Measurements from ENCODE around the gene RC3H2.

The RC3H2 gene

DNA sequence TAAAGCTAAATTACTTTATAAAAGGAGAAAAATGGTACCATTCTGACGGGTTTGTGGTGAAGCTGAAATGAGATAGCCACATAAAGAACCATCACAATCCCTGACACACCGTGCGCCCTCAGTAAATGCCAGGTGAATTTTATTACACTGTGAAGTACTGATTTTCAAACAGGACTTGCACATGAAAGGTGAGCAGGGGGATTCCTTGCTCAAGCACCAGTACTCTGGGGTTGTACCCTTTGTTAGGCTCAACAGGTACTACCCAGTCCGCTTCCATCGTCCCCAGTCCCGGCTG lies 35.2 kb upstream of the RC3H2 start:
- H3K36me3 ChIP-seq (ENCODE audit: control insufficient read depth, insufficient read depth, low read length, severe bottlenecking), result peaks cover 27% of the 10 kb centered on the region
- H3K4me3 ChIP-seq (ENCODE audit: low read length), result peak overlapping the region; percentile 79
- H3K9ac ChIP-seq (ENCODE audit: low read length), result peak overlapping the region; percentile 67
- peaks cover 13% of the 10 kb centered on the region for H3K4me1 ChIP-seq (ENCODE audit: control insufficient read depth, insufficient read depth, low read length)
- no peak for DNase-seq (ENCODE audit: low read depth)
- no peaks in the 10 kb centered on the region for H3K9me3 ChIP-seq (ENCODE audit: control insufficient read depth, low read length)
- no peaks in the 10 kb centered on the region for H3K27me3 ChIP-seq (replicated peaks; ENCODE audit: control insufficient read depth, insufficient read depth, low read length)

DNA sequence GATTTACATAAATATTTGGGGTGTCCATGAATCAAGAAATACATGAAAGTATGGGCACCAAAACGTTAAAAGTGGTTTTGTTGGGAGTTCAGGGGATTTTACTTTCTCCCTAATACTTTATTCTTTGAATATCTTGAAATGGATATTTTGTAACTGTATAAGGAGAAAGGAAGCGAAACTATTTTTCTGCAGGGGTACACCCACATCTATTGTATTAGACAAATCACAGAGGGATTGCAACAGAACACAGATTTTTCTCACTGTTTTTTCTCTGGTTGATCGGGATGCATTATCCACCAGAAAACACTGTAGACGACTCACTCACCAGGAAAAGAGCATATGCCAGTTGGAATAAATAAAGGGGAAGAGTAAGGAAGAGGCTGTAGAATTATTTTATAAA lies 34.4 kb upstream of the RC3H2 start:
- Histone ChIP-seq H3K36me3 (ENCODE audit: control insufficient read depth, insufficient read depth, low read length, severe bottlenecking) (peaks cover 27% of the 10 kb centered on the region), H3K27me3 (replicated peaks; ENCODE audit: control insufficient read depth, insufficient read depth, low read length) (no peaks in the 10 kb centered on the region), H3K9me3 (ENCODE audit: control insufficient read depth, low read length) (no peaks in the 10 kb centered on the region), H3K9ac (ENCODE audit: low read length) (no peak overlapping the region), H3K4me3 (ENCODE audit: low read length) (no peak overlapping the region), H3K4me1 (ENCODE audit: control insufficient read depth, insufficient read depth, low read length) (peaks cover 13% of the 10 kb centered on the region)
- DNase-seq (ENCODE audit: low read depth), result no peak

DNA sequence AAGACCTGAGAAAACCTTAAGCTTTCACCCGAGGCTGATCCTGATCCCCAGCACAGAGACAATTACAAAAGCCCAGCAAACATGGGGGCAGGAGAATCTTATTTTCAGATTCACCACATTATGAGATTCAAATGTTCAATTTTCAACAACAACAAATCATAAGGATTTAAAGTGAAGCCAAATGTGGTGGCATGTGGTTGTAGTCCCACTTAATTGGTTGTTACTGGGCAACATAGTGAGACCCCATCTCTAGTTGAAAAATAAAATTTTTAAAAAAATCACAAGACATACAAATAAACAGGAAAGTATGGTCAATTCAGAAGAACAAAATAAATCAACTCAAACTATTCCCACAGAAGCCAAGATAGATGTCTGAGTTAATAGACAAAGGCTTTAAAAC lies 31.7 kb upstream of the RC3H2 start:
- Histone ChIP-seq H3K36me3 (ENCODE audit: control insufficient read depth, insufficient read depth, low read length, severe bottlenecking) (peaks cover 27% of the 10 kb centered on the region), H3K9ac (ENCODE audit: low read length) (no peak overlapping the region), H3K27me3 (replicated peaks; ENCODE audit: control insufficient read depth, insufficient read depth, low read length) (no peaks in the 10 kb centered on the region), H3K9me3 (ENCODE audit: control insufficient read depth, low read length) (no peaks in the 10 kb centered on the region), H3K4me1 (ENCODE audit: control insufficient read depth, insufficient read depth, low read length) (peaks cover 14% of the 10 kb centered on the region), H3K4me3 (ENCODE audit: low read length) (no peak overlapping the region)
- DNase-seq (ENCODE audit: low read depth), result no peak

DNA sequence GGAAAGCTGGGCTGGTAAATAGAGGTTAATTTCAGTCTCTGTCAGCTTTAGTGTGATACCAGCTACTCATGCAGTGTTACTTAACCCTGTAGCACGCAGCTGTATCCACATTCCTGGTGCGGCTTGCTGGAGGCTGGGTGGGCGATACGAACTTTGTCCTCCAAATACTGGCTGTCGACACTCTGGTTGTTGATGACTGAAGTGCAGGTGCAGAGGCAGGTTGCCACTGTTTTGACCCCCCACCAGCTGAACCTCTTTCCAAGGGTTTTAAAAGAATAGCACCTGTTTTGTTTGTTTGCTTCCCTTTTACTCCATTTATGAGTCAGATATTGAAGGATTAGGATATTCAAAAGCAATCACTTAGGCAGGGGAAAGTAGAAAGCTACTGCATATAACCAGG lies 31.3 kb upstream of the RC3H2 start:
- DNase-seq (ENCODE audit: low read depth), result no peak
- Histone ChIP-seq H3K27me3 (replicated peaks; ENCODE audit: control insufficient read depth, insufficient read depth, low read length) (no peaks in the 10 kb centered on the region), H3K36me3 (ENCODE audit: control insufficient read depth, insufficient read depth, low read length, severe bottlenecking) (peaks cover 27% of the 10 kb centered on the region), H3K9ac (ENCODE audit: low read length) (no peak overlapping the region), H3K4me3 (ENCODE audit: low read length) (no peak overlapping the region), H3K4me1 (ENCODE audit: control insufficient read depth, insufficient read depth, low read length) (peaks cover 11% of the 10 kb centered on the region), H3K9me3 (ENCODE audit: control insufficient read depth, low read length) (no peaks in the 10 kb centered on the region)

DNA sequence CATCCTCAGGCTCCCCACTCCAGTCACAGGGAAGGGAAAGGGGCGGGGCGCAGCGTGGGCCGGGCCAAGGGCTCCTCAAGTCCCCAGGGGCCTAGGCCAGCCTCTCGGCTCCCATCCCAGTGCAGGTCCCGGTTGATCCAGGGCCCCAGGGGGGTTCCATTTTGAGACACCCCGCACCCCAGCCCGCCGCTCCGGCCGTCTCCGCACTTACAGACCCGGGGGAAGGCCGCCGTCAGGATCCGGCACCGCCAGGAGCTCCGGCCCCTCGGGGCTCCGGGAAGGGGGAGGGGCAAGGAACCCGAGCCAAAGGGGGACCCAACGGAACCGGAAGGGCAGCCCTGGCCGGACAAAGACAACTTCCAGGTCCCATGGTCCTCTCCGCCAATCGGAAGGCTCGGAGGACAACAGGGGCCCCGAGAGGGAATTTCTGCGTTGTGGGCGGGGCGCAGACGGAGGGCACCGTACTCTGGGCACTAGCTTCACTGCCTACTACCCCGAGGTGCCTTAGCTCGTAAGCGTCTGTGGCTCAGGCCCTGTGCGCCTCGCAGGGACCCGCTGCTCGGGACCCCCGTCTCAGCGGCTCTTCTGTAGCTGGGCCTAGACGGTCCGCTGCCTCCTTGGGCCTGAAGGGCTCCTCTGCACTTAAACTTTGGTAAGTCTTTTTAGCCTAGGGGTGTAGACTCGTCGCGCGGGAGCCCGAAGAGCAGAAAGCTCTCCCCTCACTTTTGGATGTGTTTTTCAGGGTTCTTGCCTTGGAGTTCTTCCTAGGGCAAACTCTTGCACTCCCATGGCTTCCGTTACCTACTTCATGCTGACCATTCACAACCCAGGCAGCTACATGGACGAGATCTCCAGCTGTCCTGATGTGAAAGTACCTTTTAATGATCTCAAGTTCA lies 26.3 kb upstream of the RC3H2 start, which contains the start of gene ZBTB26:
ZBTB26 (minus strand) TSS at position 287 of the 896 bp plus-strand sequence. CDS start 11,578 bp downstream, outside the sequence.
- Histone ChIP-seq H3K9me3 (ENCODE audit: control insufficient read depth, low read length) (no peaks in the 10 kb centered on the region), H3K4me3 (ENCODE audit: low read length) (peak within 1 kb of the TSS; percentile 99), H3K9ac (ENCODE audit: low read length) (peak within 1 kb of the TSS; percentile 94), H3K4me1 (ENCODE audit: control insufficient read depth, insufficient read depth, low read length) (peaks cover 13% of the 10 kb centered on the region), H3K36me3 (ENCODE audit: control insufficient read depth, insufficient read depth, low read length, severe bottlenecking) (peaks cover 4% of the 10 kb centered on the region), H3K27me3 (replicated peaks; ENCODE audit: control insufficient read depth, insufficient read depth, low read length) (no peaks in the 10 kb centered on the region)
- peak; percentile 99 for DNase-seq (ENCODE audit: low read depth)

DNA sequence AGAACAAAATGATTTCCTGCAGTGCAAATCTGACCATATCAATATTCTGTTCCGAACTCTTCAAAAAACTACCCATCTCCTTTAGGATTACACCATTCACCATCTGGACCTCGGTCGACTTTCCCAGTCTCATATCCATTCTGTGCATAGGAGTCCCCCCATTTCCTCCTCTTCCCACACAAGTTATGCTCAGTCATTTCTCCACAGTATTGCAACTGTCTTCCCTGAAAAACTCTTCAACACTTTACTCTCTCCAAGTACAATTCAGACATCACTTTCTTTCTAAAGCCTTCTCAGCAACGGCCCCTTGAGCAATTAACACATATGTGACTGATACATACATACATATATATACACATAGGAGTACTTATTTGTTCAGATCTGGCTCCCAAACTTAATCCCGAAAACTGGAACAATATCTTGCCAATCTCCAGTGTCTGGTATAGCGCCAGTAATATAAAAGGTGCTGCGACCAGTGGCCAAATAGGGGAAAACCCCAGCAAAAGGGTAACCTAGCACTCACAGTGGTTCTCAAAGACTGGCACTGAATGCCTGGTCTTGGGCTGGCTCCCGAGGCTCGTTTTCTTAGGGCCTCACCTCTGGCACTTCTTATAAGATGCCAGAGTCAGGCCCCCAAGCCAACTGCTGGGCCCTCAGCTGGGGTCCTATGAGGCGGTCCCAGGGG lies 25.5 kb upstream of the RC3H2 start:
- DNase-seq (ENCODE audit: low read depth), result no peak
- Histone ChIP-seq H3K9me3 (ENCODE audit: control insufficient read depth, low read length) (no peaks in the 10 kb centered on the region), H3K4me3 (ENCODE audit: low read length) (peak overlapping the region; percentile 99), H3K9ac (ENCODE audit: low read length) (peak overlapping the region; percentile 94), H3K36me3 (ENCODE audit: control insufficient read depth, insufficient read depth, low read length, severe bottlenecking) (no peaks in the 10 kb centered on the region), H3K4me1 (ENCODE audit: control insufficient read depth, insufficient read depth, low read length) (peaks cover 13% of the 10 kb centered on the region), H3K27me3 (replicated peaks; ENCODE audit: control insufficient read depth, insufficient read depth, low read length) (no peaks in the 10 kb centered on the region)

DNA sequence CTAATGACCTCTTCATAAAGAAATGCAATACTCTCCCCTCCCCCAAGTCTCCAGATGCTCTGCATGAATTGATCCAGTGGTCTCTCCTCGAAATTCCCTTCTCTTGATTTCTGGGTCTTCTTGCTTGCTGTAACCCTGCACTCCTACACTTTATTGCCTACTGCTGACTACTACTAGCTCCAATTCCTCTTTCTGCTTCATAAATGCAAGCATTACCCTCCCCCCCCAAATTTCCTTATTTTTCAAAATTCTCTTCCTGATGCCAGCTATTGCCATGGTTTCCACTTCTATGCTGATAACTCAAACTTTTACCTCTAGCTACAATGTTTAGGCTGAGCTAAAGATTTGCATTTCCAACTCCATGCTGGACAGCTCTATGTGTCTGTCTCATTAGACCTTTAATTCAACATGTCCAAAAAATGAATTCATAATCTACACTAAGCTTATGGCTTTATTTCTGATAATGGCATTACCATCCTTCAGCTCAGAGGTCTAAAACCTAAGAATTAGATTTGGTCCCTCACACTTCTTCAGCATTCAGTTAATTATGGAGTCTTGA lies 24.7 kb upstream of the RC3H2 start:
- Histone ChIP-seq H3K4me1 (ENCODE audit: control insufficient read depth, insufficient read depth, low read length) (peaks cover 13% of the 10 kb centered on the region), H3K9me3 (ENCODE audit: control insufficient read depth, low read length) (no peaks in the 10 kb centered on the region), H3K4me3 (ENCODE audit: low read length) (peak overlapping the region; percentile 99), H3K36me3 (ENCODE audit: control insufficient read depth, insufficient read depth, low read length, severe bottlenecking) (no peaks in the 10 kb centered on the region), H3K27me3 (replicated peaks; ENCODE audit: control insufficient read depth, insufficient read depth, low read length) (no peaks in the 10 kb centered on the region), H3K9ac (ENCODE audit: low read length) (no peak overlapping the region)
- no peak for DNase-seq (ENCODE audit: low read depth)

DNA sequence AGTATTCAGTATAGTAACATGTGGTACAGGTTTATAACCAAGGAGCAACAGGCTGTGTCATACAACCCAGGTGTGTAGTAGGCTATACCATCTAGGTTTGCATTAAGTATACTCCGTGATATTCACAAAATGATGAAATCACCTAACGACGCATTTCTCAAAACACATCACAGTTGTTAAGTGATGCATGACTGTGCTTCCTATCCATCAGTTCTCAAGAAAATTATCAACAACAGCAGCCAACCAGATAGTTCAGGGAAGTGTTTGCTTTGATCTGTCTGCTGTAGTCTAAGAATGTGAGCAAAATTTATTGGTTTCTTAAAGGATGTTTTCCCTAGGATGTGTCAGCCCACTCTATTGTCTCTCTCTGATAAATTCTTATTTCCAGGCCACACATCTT lies 18.8 kb upstream of the RC3H2 start:
- peaks cover 8% of the 10 kb centered on the region for H3K36me3 ChIP-seq (ENCODE audit: control insufficient read depth, insufficient read depth, low read length, severe bottlenecking)
- no peak overlapping the region for H3K4me3 ChIP-seq (ENCODE audit: low read length)
- no peaks in the 10 kb centered on the region for H3K4me1 ChIP-seq (ENCODE audit: control insufficient read depth, insufficient read depth, low read length)
- no peaks in the 10 kb centered on the region for H3K9me3 ChIP-seq (ENCODE audit: control insufficient read depth, low read length)
- DNase-seq (ENCODE audit: low read depth), result no peak
- H3K9ac ChIP-seq (ENCODE audit: low read length), result no peak overlapping the region
- H3K27me3 ChIP-seq (replicated peaks; ENCODE audit: control insufficient read depth, insufficient read depth, low read length), result no peaks in the 10 kb centered on the region

DNA sequence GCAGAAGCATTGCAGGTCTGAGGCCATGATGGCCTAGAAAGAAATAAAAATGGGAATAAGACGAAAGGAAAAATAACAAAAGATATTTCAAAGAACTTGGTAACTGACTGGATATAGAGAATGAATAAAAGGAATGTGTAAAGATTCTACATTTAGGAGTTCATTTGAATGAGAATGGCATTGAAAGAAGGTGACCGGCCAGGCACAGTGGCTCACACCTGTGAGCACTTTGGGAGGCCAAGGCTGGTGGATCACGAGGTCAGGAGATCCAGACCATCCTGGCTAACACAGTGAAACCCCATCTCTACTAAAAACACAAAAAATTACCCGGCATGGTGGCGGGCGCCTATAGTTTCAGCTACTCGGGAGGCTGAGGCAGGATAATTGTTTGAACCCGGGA lies 17.6 kb upstream of the RC3H2 start:
- Histone ChIP-seq H3K9me3 (ENCODE audit: control insufficient read depth, low read length) (no peaks in the 10 kb centered on the region), H3K27me3 (replicated peaks; ENCODE audit: control insufficient read depth, insufficient read depth, low read length) (no peaks in the 10 kb centered on the region), H3K4me1 (ENCODE audit: control insufficient read depth, insufficient read depth, low read length) (no peaks in the 10 kb centered on the region), H3K4me3 (ENCODE audit: low read length) (no peak overlapping the region), H3K9ac (ENCODE audit: low read length) (no peak overlapping the region), H3K36me3 (ENCODE audit: control insufficient read depth, insufficient read depth, low read length, severe bottlenecking) (peaks cover 12% of the 10 kb centered on the region)
- DNase-seq (ENCODE audit: low read depth), result no peak

DNA sequence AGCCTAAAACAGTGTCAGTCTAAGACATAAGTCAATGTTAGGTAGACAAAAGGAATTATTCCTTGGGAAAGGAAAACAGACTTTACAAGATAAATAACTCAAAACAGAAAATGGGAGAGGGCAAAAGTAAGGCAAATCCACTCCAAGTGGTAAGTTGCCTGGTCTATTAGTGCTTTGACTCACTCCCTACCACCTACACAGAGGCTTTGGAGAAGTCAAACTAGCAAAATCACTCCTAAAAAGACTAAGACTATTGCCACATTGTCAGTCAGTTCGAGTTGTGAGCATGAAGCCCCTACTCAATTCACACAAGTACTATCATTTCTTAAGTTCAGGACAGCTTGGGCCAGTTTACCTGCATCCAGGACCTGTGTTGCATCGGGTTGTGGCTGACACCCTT lies 13.2 kb upstream of the RC3H2 start:
- no peak overlapping the region for H3K9ac ChIP-seq (ENCODE audit: low read length)
- H3K4me1 ChIP-seq (ENCODE audit: control insufficient read depth, insufficient read depth, low read length), result no peaks in the 10 kb centered on the region
- H3K9me3 ChIP-seq (ENCODE audit: control insufficient read depth, low read length), result no peaks in the 10 kb centered on the region
- DNase-seq (ENCODE audit: low read depth), result no peak
- H3K36me3 ChIP-seq (ENCODE audit: control insufficient read depth, insufficient read depth, low read length, severe bottlenecking), result peaks cover 12% of the 10 kb centered on the region
- H3K4me3 ChIP-seq (ENCODE audit: low read length), result no peak overlapping the region
- H3K27me3 ChIP-seq (replicated peaks; ENCODE audit: control insufficient read depth, insufficient read depth, low read length), result no peaks in the 10 kb centered on the region

DNA sequence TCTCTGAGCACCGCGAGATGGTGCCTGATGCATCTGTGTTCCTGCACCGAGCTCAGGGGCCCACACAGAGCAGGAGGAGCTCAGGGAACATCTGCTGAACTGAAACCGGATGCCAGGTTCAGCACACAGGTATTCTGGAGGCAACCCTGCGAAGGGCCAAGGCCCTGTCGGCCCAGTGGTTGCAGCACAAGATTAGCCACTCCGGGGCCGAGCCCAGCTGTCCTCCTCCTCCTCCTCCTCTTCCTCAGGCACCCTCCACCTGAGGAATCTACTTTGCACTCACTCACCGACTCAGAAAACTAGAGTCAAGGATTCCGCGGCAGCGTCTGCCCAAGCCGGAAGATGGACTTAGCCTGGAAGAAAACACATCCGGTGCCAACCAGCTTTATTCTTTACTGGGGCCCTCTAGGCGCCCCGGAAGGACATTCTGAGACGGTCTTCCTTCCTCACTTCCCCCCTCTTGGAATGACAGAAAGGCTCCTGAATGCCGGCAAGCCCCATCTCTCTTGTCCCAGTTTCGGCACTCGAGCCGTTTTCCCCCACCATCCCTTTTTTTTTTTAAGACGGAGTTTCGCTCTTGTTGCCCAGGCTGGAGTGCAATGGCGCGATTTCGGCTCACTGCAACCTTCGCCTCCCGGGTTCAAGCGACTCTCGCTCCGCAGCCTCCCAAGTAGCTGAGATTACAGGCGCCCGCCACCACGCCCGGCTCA lies 8.0 kb upstream of the RC3H2 start, which contains the start of gene ZBTB6:
ZBTB6 (minus strand) TSS at position 360 of the 710 bp plus-strand sequence. CDS start 1,251 bp downstream, outside the sequence.
- DNase-seq (ENCODE audit: low read depth), result peak; percentile 89
- H3K4me3 ChIP-seq (ENCODE audit: low read length), result peak within 1 kb of the TSS; percentile 100
- peak within 1 kb of the TSS; percentile 99 for H3K9ac ChIP-seq (ENCODE audit: low read length)
- H3K36me3 ChIP-seq (ENCODE audit: control insufficient read depth, insufficient read depth, low read length, severe bottlenecking), result peaks cover 34% of the 10 kb centered on the region
- H3K9me3 ChIP-seq (ENCODE audit: control insufficient read depth, low read length), result no peaks in the 10 kb centered on the region
- no peaks in the 10 kb centered on the region for H3K27me3 ChIP-seq (replicated peaks; ENCODE audit: control insufficient read depth, insufficient read depth, low read length)
- H3K4me1 ChIP-seq (ENCODE audit: control insufficient read depth, insufficient read depth, low read length), result peaks cover 11% of the 10 kb centered on the region

Measured in adipocyte (in vitro differentiated cells).